Stimulated activated CD4-positive, alpha-beta T cell treated with anti-CD3 and anti-CD28 coated beads, TNF-alpha, amount 100 ng/mL, for 24 hours (primary cell): ENCODE measurements around the gene RNF220.

Source experiments
- DNase-seq, 3 experiments: peaks; one replicate each; pipeline ENCODE4 v3.0.0-alpha.2; 2020; ENCODE audit warnings: low read depth in 3 of 3

The RNF220 gene

DNA sequence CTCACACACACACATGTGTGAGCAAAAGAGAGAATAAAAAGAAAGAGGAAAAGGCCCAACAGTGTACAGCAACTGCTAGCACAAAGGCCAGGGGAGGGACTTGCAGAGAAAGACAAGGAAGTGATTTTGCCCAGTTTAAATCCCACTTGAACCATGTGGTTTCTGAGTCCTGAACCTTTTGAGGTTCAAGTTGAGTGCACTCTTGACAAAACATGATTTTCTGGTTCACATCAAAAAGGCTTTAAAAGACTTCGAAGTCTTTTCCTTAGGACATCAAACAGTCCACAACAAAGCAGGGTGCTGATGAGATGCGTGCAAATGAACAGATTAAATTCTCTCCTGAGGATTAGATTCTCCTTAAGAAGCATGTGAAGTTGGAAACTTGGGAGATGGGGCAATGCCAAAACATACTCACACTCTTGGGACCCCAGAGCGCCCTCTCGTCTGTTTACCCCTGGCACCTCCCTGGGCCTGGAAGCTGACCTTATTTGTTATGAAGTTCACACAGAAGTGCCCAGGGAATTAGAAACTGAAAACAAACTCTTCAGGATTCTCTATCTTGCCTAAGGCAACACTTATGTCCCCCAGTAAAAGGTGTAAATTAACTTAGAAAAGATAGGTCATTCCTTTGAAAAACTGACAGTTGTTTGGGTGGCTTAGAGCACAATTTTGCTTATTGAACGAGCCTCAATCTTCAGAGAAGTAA, 31.5 kb downstream of the RNF220 start:
- no peak for DNase-seq

DNA sequence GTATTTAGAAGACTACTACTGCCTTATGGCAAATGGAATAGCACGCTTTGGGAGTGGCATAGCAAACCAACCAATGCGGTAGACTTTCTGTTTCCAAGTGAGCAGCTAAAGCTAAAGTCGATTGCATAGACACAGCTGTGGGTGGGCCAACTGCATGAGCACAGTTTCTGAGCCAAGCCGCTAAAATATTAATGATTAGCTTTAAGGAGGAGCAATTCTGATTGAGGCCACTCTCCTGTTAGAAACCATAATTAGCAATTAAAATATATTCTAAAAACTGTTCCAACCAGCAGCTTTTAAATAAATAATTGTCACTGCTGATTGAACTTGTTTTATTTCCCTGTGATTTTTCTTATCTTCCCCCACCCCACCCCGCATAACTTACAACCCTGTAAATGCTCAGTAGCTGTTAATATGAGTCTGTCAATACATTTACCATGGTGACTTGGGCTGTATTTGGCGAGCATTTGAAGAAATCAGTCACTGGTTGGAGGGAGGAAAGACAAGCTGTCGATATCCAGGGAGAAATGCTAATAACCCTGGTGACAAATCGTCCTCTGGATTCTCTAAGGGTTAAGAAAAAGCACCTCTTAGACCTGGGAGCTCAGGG, 32.2 kb downstream of the RNF220 start:
- no peak for DNase-seq

DNA sequence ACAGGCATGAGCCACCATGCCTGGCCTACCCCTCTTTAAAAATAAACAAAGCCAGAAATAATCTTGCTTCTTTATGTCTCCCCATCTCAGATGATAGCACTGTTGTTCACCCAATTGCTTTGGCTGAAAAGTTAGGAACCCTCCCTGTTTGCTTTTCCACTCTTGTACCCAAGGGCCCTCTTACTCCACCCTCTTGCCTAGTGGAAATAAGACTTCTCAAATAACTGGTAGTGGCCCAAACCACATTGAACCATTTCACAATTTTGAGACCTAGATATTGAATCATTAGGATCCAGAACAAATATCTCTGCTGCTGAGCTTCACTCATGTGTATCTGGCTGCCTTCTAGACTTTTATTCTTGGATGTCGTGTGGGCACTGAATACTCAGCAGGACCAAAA, 37.7 kb downstream of the RNF220 start:
- DNase-seq: no peak

DNA sequence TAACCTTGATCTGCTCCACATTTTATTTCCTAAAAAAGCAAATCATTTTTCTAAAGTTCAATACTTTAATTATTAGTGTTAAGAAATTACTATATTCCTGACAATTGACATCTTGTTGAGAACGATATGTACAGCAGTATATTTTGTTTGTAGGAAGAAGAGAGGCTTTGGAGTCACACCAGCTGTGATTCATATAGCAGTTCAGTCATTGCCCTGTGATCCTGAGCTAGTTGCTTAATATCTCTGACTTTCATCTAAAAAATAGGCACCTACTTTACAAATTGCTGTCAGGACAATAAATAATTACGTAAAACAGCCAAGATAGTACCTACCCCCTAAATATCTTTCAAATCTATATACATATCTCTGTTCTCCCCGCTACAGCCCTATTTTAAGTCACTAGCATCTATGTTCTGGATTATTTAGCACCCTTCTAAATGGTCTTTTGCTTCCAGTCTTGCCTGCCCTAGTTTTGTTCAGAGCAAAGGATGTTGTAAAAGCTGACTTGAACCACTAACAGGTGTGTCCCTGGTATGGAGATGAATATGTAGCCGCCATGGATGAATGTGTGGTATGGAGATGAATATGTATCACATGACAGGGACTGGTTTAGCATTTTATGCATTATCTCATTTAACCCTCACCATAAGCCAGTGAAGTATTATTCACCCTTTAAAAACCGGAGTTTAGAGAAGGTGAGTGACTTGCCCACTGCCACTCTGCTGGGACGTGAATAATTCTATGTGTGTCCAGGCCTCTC, 42.2 kb downstream of the RNF220 start:
- no peak for DNase-seq

DNA sequence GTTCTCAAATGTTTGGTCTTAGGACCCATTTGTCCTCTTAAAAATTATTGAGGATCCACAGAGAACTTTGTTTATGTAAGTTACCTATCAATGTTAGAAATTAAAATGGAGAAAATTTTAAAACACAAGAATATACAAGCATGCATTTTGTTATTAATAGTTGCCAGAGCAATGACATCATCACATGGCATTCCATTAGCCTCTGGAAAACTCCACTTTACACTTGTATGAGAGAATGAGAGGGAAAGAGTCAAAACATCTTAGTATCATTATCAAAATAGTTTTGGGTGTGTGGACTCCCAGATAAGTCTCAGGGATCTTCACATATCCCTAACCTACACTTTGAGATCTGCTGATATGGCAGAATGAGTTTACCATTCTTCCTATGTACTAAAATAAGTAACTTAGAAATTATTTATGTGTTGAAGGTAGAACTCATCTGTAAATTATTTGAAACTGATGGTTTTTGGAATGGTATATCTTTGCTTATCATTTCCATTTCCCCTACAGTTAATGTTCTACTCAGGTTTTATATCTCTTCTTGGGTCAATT, 48.8 kb downstream of the RNF220 start:
- DNase-seq: no peak

DNA sequence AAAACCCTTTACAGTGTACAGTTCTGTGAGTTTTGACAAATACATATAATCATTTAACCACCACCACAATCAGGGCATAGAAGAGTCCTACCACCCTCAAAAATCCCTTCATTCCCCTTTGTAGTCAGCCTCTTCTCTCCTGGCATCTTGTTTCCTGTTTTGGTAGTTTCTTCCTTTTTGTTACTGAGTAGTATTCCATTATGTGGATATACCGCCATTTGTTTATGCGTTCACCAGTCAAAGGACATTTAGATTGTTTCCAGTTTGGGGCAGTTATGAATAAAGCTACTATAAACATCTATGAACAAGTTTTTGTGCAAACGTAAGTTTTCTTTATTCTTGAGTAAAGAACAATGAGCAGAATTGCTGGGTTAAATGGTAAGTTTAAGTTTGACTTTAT, 49.6 kb downstream of the RNF220 start:
- DNase-seq: no peak

DNA sequence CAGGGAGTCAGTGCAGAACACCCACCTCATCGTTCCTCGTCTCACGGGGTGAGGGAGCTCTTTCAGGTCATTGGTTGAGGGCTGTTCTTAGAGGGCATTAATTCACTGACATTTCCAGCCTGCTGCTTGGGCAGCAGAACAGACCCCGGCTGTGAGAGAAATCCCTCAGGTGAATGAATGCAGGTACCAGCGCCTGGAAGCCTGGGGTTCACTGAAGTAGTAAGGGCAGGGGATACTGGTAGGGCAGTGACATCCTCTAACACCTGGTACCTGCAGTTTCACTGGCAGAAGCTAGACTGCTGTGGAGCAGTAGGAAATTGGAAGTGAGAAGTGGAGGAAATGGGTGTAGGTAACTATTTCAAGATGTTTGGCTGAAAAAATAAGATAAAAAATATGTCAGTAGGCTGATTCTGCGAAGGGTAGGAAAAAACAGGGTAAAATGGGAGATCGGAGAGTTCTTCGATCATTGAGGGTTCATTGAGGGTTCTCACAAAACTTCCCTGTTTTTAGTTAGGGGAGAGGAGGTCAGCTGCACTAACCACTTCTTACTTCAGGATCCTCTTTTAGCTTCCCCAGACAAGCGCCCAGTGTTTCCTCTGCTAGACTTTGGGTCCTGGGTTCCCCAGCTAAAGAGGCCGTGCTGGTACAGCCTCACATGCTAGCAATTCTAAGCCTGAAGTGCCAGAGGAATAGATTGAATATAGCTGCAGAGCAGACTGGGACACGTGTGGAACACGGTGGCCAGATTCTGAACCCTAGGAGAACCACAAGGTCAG, 55.2 kb downstream of the RNF220 start:
- no peak for DNase-seq

DNA sequence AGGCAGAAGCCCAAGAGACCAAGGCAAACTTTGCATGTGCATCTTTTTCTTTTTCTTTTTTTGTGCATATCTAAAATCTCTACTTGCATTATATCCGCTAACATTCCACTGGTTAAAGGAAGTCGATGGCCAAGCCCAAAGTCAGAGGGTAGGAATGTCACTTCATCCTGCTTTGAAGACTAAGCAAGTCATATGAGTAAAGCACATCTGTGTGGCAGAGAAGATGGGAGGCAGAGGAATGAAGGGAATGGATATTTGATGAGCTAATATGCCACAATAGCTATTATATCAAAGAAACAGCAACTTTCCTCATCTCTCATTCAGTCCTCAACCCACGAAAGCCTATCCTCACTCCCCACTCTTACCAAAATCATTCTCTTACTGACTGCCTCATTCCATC, 59.3 kb downstream of the RNF220 start:
- DNase-seq: no peak

DNA sequence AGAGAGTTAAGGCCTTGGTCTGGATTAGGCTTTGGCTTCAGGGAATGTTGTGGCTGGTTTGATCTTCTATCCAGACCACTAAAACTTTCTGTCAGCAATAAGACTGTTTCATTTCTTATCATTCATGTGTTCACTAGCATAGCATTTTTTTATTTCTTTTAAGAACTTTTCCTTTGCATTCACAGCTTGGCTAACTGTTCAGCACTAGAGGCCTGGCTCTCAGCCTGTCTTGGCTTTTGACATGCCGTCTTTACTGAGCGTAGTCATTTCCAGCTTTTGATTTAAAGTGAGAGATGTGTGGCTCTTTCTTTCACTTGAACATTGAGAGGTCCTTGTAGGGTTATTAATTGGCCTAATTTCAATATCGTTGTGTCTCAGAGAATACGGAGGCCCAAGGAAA, 62.5 kb downstream of the RNF220 start:
- no peak for DNase-seq

DNA sequence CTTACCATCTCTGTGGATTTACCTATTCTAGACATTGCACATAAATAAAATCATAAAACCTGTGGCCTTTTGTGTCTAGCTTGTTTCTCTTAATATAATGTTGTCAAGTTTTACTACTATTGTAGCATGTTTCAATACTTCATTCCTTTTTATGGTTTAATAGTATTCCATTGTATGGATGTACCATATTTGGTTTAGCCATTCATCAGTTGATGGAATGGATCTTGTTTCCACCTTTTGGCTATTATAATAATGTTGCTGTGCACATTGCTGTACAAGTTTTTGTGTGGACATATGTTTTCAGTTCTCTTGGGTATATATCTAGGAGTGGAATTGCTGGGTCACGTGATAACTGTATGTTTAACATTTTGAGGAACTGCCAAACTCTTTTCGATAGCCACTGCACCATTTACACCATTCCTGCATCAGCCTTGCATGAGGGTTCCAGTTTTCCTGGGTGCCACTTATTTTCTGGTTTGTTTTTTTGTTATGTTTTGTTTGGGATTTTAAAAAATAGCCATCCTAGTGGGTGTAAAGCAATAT, 66.9 kb downstream of the RNF220 start:
- DNase-seq: no peak

DNA sequence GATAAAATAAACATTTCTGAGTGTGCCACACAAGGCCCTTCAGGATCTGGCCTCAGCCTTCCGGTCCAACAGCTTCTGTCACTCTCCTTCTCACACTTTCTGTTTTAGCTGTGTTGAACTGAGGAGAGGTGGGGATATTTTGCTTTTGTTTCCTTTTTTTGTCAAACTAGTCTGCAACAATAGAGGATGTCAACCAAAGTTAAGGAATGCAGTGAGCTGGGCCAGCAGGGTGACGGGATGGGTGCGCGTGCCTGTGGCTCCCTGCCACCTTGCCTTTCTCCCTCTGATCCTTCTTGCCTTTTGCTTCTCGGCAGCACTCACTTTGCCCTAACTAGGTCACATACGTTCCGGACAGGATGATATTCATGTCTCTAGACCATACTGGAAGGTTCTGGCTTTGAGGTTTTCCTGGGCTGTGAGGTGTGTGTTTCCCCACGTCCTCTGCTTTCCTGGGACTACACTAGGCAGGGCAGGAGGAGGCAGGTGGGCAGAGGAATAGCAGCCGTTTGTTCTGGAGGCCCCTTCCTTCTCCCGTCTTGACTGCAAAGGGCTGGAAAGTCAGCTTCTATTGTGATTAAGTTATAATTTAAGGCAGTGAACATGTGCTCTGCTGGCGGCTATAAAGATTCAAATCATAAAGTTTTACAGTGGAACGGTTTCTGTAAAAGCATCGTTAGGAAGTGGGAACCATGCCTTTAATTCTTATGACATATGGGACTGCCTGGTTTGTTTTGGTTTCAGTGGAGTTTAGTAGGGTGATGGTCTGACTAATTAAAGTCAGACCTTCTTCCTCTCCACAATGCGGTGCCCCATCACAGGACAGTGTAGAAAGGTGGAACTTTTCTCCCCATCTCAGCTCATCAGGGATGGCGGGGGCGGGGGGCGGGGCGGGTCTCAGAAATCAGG, 67.8 kb downstream of the RNF220 start:
- DNase-seq: no peak

DNA sequence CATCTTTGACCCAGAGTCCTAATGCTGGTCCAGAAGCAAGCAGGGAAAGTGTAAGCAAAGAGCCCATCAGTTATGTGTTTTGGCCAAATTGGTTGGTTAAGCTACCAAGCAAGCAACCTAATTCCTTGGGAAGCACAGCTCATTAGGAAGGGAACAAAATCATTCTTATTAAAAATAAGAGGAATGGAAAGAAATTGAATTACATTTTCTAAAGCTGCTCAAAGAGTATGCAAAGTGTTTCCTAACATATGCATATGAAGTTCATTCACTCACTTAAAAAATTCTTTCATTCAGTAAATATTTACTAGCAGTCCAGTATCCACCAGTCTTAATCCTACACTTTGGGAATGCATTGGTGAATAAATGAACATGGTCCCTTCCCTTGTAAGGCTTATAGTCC, 71.8 kb downstream of the RNF220 start:
- no peak for DNase-seq

DNA sequence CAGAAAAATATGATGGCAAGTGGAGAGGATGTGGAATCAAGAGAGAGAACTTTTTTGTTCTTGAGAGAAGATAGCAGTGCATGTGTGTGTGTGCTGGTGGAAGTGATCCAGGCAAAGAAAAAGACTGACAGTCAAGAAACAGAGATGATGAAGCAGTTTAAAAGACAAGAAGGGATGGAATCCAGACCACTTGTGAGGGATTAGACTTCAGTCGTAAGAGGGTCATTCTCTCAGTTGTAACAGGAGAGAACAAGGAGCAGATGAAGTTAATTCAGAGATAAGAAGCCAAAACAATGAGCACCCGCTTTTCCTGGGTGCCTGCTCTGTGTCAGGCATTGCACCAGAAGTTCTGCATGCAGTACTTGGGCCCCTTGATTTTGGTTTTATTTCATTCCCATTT, 76.6 kb downstream of the RNF220 start:
- no peak for DNase-seq

DNA sequence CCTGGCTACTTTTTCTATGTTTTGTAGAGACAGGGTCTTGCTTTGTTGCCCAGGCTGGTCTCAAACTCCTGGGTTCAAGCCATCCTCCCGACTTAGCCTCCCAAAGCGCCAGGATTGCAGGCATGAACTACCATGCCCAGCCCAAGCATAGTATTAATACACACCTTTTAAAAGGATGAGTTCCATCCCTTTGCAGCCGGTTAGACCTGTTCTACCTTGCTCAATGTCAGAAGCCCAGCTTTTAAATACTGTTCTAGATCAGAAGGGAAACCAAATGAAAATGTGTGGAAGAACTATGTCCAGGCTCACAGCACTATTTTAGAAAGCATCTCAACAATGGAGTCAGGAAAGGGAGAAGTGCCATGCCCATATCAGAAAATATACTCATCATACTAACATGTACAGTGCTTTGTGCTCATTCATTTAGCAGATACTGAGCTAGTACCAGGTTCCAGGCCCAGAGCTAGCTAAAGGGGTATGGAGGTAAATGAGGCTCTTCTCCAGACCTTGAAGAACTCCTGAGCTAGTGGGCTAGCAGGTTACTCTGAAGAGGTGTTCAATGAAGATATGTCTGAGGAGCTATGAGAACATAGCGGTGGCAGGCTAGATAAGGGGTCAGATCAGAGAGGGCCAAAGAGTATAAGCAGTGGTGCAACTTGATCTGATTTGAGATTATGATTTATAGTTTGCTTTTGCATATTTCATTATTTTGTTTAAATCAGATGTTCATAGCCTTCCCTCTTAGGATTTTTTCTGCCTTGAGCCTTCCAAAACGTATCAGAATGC, 78.2 kb downstream of the RNF220 start:
- DNase-seq: no peak

DNA sequence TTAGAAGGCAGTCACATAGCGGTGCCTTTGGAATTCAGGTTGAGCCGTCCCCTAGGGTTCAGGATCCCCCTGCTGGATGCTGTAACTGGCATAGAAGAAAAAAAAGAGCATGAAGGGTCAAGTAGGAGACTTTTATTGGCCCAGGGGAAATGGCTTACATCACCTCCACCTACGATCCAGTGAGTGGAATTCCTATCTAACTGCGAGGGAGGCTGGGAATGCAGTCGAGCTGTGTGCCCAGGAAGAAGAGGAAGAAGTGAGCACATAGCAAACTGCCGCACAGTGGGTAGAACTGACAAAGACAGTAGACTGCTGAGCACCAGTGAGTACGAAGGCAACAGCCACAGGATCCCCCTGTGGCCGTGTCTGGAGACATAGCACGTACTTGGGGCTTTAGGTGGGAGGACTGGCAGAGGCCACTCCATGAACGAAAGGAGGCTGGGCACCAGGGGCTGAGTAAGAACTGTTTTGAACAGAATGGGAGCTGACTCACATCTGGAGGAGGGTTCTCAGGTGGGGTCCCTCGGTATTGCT, 79.2 kb downstream of the RNF220 start:
- no peak for DNase-seq

DNA sequence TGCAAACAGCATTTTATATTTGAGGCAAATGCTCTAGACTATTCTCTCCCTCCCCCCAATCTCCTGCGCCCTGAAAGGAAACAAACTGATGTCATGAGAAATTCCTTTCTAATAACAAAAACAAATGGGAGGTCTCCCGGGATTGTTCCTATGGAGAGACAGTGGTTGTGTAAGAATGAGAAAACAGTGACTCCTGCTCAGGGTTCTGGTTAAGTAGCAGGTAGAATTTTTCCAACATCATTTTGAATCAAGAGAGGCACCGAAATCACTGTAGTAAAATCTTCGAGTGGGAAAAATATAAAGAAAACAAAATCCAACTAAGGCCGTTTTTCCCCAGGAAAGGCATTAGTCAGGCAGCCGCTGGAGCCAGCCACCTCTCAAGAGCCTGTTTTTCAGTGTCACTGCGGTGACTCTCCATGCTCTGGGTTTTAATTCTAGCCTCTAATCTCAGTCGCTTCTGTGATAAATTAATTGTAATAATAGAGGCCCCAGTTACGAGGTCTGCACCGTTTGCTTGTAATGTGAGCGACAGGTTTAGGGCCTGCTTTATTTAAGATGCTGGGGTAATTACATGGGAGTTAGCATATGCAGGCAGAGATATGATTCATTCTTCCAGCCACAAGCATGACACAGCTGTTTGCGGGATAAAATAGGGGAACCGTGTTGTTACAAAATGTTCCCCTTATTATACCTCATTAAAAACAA, 80.3 kb downstream of the RNF220 start:
- no peak for DNase-seq

DNA sequence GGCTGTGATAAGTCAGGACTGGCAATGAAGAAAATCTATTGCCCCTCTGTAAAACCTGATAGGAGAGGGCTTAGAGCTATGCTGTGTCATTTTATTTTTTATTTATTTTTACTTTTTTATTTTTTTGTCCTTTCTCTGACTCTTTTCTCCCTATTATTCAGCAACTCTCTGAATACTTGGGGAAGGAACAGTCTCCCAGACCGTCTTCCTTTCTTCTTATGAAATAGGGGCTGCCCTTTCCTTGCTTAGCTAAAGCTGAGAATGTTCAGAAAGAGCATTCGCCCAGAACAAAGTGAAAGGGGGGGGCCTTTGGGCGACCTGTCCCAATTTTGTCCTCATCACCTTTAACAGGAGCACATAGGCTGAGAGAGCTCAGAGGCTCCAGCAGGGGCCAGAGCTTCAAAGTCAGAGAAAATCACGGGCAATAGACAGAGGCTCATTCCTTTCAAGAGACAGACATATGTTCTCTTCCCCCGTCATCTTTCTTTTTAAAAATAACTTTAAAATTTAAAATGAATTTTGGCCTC, 80.9 kb downstream of the RNF220 start:
- no peak for DNase-seq

DNA sequence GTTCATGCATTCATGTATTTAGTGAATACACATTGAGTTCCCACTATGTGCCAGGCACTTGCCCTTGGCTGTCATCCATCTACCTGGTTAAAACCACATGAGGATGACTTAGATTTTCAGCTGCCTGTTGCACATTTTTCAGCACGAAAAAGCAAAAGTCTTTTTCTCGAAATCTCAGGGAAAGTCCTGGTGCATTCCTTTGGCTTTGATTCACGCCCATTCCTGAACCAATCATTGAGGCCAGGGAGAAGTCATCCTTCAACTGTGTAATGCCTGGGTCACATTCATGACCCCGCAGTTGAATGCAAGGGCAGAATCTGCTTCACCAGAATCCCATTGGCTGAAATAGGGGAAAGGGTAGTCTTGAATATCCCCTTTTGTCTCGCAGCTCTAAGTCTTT, 84.4 kb downstream of the RNF220 start:
- no peak for DNase-seq
